GM19351 (cell line): Measurements from ENCODE around the gene CCSER1.
A peak's percentile ranks its signal among the peaks of the same experiment; 100 is the strongest.

ENCODE experiments used
- ATAC-seq: cut with Tn5 transposase; IDR thresholded peaks from one replicate; pipeline ENCODE4 v1.9.1; 2021; ENCODE audit warnings: mild to moderate bottlenecking, moderate library complexity; ENCODE audit not compliant: unreplicated experiment

The CCSER1 gene

GRCh38 chr4:90540536-90540935 is 413.3 kb downstream of the CCSER1 start:
- no peak for ATAC-seq

GRCh38 chr4:90542216-90542615 is 415.0 kb downstream of the CCSER1 start:
- ATAC-seq: no peak

- no peak for ATAC-seq
Observed at GRCh38 chr4:90543419-90544170, 416.4 kb downstream of the CCSER1 start.

- ATAC-seq: no peak
Observed at GRCh38 chr4:90544532-90545045, 417.4 kb downstream of the CCSER1 start.

- ATAC-seq: no peak
Observed at GRCh38 chr4:90545380-90545779, 418.2 kb downstream of the CCSER1 start.

DNA sequence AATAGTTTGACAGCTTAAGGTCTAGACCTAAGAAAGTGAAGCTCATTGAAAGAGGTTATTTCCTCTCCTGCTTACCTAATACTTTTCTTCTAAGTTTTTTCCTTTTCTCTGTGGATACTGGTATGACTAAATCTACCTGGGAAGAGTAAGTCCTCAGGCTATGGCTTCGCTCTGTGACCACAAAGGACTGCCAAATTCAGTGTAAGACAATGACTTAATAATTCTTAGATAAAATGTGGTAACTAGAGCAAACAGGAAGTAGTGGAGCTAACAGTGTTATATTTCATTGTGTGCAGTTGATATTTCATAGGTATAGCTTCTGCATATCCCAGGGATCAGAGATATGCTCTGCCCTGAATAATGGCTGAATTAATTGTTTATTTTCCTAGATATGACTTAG is 418.9 kb downstream of the CCSER1 start:
- peak; percentile 44 for ATAC-seq

DNA sequence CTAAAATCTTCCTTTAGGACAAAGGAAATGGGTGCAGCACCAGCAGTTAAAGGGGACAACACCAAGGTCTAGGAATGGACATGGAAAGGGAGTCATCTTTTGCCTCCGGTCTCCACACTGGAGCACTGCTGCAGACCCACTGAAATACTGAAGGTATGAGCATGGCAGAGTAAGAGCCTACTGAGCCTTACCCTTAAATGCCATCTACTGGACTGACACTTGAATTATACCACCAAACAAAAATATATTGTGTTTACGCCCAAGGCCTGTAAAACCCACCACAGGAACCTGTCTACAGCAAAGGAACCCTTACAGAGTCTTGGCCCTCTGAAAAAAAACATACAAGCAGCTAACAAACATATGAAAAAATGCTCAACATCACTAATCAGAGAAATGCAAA is 443.4 kb downstream of the CCSER1 start:
- ATAC-seq: peak; percentile 54

GRCh38 chr4:90572996-90573395 is 445.8 kb downstream of the CCSER1 start:
- ATAC-seq: no peak

GRCh38 chr4:90575371-90575770 is 448.2 kb downstream of the CCSER1 start:
- no peak for ATAC-seq

GRCh38 chr4:90580326-90580725 is 453.1 kb downstream of the CCSER1 start:
- ATAC-seq: no peak

GRCh38 chr4:90582087-90582486 is 454.9 kb downstream of the CCSER1 start:
- no peak for ATAC-seq

DNA sequence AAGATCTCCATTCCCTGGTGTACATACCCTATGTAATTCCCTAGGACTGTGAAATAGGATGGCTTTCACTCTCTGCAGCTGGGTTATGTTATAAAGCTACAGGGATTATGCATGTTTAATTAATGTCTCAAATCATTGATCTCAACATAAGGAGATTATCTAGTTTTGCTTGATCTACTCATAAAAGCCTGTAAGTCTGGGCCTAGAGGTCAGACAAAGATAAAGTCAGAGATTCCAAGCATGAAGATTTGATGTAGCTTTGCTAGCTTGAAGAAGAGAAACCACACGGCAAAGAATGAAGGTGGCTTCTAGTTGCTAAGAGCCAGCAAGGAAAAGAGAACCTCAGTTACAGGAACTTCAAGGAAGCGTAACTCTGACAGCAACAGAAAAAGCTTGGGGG is 456.9 kb downstream of the CCSER1 start:
- ATAC-seq: no peak

DNA sequence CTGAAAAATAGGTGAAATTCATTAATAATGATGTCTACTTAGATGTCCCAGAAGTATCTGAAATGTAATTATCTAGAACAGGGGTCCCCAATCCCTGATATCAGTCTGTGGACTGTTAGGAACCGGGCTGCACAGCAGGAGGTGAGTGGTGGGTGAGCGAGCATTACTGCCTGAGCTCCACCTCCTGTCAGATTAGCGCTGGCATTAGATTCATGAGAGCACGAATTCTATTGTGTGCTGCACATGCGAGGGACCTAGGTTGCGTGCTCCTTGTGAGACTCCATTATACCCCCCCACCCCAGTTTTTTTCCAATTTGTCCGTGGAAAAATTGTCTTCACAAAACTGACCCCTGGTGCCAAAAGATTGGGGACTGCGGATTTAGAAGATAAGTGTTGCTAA is 458.8 kb downstream of the CCSER1 start:
- ATAC-seq: no peak

DNA sequence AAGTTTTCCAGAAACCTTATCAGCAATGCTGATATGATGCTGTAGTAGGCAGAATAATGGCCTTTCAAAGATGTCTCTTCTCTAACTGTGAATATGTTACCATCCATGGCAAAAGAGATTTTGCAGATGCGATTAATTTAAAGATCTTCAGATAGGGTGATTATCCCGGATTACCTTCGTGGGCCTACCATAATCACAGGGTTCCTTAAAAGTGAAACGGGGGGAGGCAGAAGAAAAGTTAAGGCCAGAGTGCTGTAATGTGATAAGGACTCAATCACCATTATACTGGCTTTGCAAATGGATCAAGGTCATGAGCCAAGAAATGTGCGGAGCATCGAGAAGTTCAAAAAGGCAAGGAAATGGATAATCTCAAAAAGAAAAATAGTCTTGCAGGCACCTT is 459.6 kb downstream of the CCSER1 start:
- ATAC-seq: no peak

GRCh38 chr4:90597927-90598326 is 470.7 kb downstream of the CCSER1 start:
- ATAC-seq: no peak

GRCh38 chr4:90598741-90599140 is 471.5 kb downstream of the CCSER1 start:
- ATAC-seq: no peak

- no peak for ATAC-seq
Observed at GRCh38 chr4:90602726-90603125, 475.5 kb downstream of the CCSER1 start.

DNA sequence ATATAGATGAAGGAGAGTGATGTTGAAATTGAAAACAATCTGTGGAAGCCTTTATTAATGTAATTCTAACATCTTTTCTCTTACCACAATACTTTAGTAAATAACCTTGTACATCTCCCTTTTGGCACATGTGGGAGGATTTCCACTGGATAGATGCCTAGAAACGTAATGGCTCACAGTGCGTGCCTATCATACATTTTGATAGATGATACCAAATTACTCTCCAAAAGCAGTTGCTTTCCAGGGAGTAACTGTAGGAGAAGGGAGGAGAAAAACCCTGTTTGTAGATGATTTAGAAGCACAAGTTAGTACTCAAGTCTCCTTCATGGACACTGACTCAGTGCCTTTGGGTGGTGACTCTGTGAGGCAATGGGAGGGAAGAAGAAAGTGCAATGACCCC is 476.3 kb downstream of the CCSER1 start:
- ATAC-seq: no peak

DNA sequence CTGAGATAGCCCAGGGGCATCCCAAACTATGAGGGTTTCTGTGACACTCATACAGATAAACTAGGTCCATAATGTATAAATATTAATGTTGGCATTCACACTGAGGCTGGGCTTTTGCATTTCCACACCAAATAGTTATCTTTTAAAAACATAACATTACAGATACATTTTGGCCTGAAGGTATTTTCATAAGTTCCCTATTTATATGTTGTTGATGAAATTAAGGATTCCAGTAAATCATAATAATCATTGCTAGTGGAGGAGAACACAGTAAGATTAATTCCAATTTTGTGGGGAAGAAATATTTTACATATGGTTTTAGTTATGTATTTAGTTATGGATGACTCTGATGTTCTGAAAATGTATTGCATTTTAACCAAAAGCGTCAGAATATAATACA is 479.6 kb downstream of the CCSER1 start:
- ATAC-seq: no peak

GRCh38 chr4:90614371-90614770 is 487.2 kb downstream of the CCSER1 start:
- no peak for ATAC-seq

- ATAC-seq: no peak
Observed at GRCh38 chr4:90621080-90621479, 493.9 kb downstream of the CCSER1 start.

GRCh38 chr4:90624781-90625180 is 497.6 kb downstream of the CCSER1 start:
- no peak for ATAC-seq
